ENCODE data around the gene MARS1.

The MARS1 gene

DNA sequence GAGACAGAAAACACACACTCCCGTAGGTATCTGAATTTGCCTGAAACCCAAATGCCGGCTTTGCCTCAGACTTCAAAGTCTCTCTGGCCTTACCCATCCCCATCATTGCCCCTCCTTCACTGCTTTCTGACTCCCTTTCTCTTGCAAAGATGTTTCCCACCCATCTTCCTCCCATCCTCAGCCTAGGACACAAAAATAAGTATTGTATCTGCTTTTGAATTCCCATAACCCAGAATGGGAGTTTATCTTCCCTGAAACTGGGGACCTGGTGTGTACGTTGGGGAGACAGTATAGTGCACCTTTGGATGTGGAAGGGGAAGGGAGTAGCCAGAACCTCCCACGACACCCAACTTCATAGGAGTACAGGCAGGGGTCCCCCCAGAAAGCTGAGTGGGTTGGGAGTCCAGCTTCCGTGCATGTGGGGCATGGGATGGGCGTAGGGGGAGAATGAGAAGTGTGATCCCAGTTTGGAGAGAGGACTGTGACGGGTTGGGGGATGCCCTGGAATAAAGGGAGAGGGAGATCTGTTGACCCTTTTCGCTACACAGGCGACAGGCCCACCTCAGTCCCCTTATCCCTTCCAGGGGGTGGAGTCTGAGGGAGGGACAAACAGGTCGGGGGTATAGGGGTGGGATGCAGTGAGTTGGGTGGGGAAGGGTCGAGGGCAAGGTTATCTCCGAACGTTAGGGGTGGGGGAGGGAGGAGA is 61.5 kb downstream of the MARS1 start:
- H3K9ac ChIP-seq (ENCODE audit: low read depth in 1 of 2, low read length in 2 of 2) = no peak overlapping the region
- H3K27ac ChIP-seq (ENCODE audit: low read depth, low read length) = no peak overlapping the region
- no peaks in the 10 kb centered on the region for H3K36me3 ChIP-seq (ENCODE audit: control insufficient read depth in 1 of 2, insufficient read depth in 2 of 2, low read length in 2 of 2)
- H3K27me3 ChIP-seq (ENCODE audit: control insufficient read depth in 1 of 2, insufficient read depth in 2 of 2, low read length in 2 of 2) = peaks cover 29 to 35% of the 10 kb centered on the region in 2 donors
- H3K4me3 ChIP-seq (ENCODE audit: low read depth in 1 of 2, low read length in 2 of 2) = peak overlapping the region; percentile 48 to 53
- peaks cover 18 to 22% of the 10 kb centered on the region in 2 donors for H3K4me1 ChIP-seq (ENCODE audit: control insufficient read depth in 1 of 2, insufficient read depth in 2 of 2, low read length in 2 of 2)
- H3K9me3 ChIP-seq (ENCODE audit: control insufficient read depth in 1 of 2, low read length in 2 of 2) = no peaks in the 10 kb centered on the region

DNA sequence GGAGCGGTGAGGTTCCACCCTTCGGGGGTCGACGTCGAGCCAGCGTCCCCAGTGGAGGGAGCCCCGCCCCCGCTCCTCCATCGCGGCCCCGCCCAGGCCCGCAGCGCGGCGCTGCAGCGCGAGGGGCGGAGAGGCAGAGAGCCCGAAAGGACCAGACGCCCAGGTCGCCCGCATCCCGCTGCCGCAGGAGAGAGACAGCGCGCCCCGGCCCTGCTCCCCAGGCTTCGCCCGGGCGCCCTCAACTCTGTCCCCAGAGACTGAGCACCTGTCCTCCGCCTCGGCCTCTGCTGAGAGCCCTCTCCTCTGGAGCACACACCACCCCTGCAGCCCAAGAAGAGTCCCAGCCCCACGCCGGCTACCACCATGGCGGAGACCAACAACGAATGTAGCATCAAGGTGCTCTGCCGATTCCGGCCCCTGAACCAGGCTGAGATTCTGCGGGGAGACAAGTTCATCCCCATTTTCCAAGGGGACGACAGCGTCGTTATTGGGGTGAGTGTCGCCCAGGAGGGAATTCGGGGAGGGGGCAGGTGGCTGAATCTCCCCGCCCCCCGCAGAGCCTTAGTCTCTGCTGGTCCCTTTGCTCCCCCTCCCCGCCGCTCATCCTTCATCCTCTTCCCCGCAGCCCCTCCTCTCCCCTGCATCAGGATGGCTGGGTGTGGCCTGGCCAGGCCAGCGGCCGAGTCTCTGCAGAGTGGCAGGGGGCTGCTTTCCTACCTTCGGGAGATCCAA is 62.2 kb downstream of the MARS1 start, which contains the start of gene KIF5A:
TSS of gene KIF5A (plus strand) at position 136 of the 732 bp plus-strand sequence. CDS start at position 364, 228 bp downstream.
- no peaks in the 10 kb centered on the region for H3K36me3 ChIP-seq (ENCODE audit: control insufficient read depth in 1 of 2, insufficient read depth in 2 of 2, low read length in 2 of 2)
- H3K9me3 ChIP-seq (ENCODE audit: control insufficient read depth in 1 of 2, low read length in 2 of 2) = no peaks in the 10 kb centered on the region
- peaks cover 18% of the 10 kb centered on the region in 2 donors for H3K4me1 ChIP-seq (ENCODE audit: control insufficient read depth in 1 of 2, insufficient read depth in 2 of 2, low read length in 2 of 2)
- H3K27ac ChIP-seq (ENCODE audit: low read depth, low read length) = no peak within 1 kb of the TSS
- H3K9ac ChIP-seq (ENCODE audit: low read depth in 1 of 2, low read length in 2 of 2) = peak within 1 kb of the TSS in 1 of 2 donors; percentile 16
- H3K4me3 ChIP-seq (ENCODE audit: low read depth in 1 of 2, low read length in 2 of 2) = peak within 1 kb of the TSS; percentile 48 to 53
- peaks cover 29 to 35% of the 10 kb centered on the region in 2 donors for H3K27me3 ChIP-seq (ENCODE audit: control insufficient read depth in 1 of 2, insufficient read depth in 2 of 2, low read length in 2 of 2)

DNA sequence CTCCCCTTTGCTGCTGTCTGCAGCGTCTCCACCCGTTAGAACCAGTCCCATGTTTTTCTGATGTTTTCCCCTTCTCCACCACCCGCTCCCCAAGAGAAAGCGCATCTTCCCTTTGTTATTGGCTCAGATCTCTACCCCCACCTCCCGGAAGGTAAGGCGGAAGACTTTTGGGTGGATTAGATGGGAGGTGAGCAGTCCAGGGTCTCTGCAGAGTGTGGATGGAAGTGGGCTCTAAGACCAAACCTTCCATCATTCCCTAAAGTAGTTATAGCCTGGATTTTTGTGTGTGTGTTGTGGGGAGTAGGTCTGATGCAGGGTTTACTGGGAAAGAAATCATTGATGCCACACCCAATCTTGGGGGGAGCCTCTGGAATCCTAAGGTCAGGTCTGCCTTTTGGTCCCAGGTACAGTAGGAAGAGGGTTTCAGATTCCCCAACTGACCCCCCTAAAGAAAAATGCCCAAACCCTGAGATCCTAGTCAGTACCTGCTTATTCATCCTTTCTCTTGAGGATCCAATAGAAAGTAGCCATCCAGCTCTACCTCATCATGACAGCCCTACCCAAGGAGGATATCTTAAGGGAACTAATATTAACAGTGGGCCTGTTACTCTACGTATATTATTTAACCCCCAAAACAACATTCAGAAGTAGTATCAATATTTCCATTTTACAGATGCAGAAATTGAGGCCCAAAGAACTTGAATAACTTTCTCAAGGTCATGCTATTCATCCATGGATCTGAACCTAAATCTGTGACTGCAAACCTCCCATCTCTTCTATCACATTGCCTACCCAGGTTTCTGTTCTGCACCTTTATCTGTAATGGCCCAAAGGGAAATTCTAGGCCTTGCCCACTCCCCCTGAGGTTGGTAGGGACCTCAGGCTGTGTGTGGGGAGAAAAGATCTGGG is 63.0 kb downstream of the MARS1 start:
- peaks cover 29 to 35% of the 10 kb centered on the region in 2 donors for H3K27me3 ChIP-seq (ENCODE audit: control insufficient read depth in 1 of 2, insufficient read depth in 2 of 2, low read length in 2 of 2)
- no peak overlapping the region for H3K4me3 ChIP-seq (ENCODE audit: low read depth in 1 of 2, low read length in 2 of 2)
- H3K9me3 ChIP-seq (ENCODE audit: control insufficient read depth in 1 of 2, low read length in 2 of 2) = no peaks in the 10 kb centered on the region
- H3K36me3 ChIP-seq (ENCODE audit: control insufficient read depth in 1 of 2, insufficient read depth in 2 of 2, low read length in 2 of 2) = no peaks in the 10 kb centered on the region
- no peak overlapping the region for H3K9ac ChIP-seq (ENCODE audit: low read depth in 1 of 2, low read length in 2 of 2)
- no peak overlapping the region for H3K27ac ChIP-seq (ENCODE audit: low read depth, low read length)
- H3K4me1 ChIP-seq (ENCODE audit: control insufficient read depth in 1 of 2, insufficient read depth in 2 of 2, low read length in 2 of 2) = peaks cover 10 to 13% of the 10 kb centered on the region in 2 donors

DNA sequence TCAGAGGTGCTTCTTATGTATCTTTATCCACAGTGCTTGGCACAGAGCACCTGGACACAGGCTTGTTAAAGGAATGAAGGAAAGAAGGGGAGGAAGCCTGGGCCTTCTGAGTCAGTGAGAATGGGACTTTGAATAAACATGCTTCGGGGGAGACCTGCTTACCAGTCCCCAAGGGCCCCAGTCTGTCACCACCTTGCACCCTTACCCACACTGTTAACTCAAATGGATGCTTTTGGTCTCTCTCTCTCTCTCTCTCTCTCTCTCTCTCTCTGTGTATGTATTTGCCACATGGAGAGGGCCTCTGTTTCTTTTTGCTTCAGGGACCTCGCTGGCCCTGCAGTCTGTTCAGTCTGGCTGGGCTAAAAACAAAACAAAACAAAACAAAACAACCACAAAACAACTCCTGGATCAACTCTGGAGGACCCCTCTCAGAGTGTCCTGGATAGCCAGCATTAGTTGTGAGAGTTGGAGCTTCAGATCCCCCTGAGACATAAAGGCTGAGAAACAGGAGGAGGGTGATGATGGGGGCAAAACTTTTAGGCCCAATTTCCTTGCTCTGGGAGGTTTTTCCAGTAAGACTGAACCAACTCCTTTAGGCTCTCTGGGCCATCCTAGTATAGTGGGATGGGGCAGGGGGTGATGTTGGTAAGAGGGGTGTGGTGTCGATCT is 63.9 kb downstream of the MARS1 start:
- Histone ChIP-seq H3K9ac (ENCODE audit: low read depth in 1 of 2, low read length in 2 of 2) (no peak overlapping the region), H3K27me3 (ENCODE audit: control insufficient read depth in 1 of 2, insufficient read depth in 2 of 2, low read length in 2 of 2) (peaks cover 29 to 35% of the 10 kb centered on the region in 2 donors), H3K27ac (ENCODE audit: low read depth, low read length) (no peak overlapping the region)

DNA sequence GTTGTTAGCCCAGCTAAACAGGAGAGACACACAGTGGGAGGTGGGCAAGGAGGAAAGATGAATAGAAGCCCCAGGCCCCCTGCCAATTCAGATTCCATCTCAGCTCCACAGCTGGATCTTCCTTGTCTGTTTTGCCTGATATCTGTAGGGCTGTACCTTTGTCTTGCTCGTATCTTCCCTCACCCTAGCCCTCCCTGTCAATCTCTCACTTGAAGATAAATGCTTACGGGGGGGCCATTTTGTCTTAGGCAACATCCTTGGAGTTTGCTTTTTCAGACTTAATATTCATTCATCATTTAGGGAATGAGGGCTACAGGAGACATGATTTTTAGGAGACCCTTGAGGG is 64.4 kb downstream of the MARS1 start:
- Histone ChIP-seq H3K27me3 (ENCODE audit: control insufficient read depth in 1 of 2, insufficient read depth in 2 of 2, low read length in 2 of 2) (peaks cover 29 to 35% of the 10 kb centered on the region in 2 donors), H3K9me3 (ENCODE audit: control insufficient read depth in 1 of 2, low read length in 2 of 2) (no peaks in the 10 kb centered on the region), H3K4me1 (ENCODE audit: control insufficient read depth in 1 of 2, insufficient read depth in 2 of 2, low read length in 2 of 2) (peaks cover 4 to 6% of the 10 kb centered on the region in 2 donors), H3K4me3 (ENCODE audit: low read depth in 1 of 2, low read length in 2 of 2) (no peak overlapping the region), H3K27ac (ENCODE audit: low read depth, low read length) (no peak overlapping the region), H3K36me3 (ENCODE audit: control insufficient read depth in 1 of 2, insufficient read depth in 2 of 2, low read length in 2 of 2) (no peaks in the 10 kb centered on the region), H3K9ac (ENCODE audit: low read depth in 1 of 2, low read length in 2 of 2) (no peak overlapping the region)

More for the DNA sequence above, 63.9 kb downstream of the MARS1 start:
- no peak overlapping the region for H3K4me3 ChIP-seq (ENCODE audit: low read depth in 1 of 2, low read length in 2 of 2)
- no peaks in the 10 kb centered on the region for H3K9me3 ChIP-seq (ENCODE audit: control insufficient read depth in 1 of 2, low read length in 2 of 2)
- no peaks in the 10 kb centered on the region for H3K36me3 ChIP-seq (ENCODE audit: control insufficient read depth in 1 of 2, insufficient read depth in 2 of 2, low read length in 2 of 2)
- peaks cover 5 to 8% of the 10 kb centered on the region in 2 donors for H3K4me1 ChIP-seq (ENCODE audit: control insufficient read depth in 1 of 2, insufficient read depth in 2 of 2, low read length in 2 of 2)

DNA sequence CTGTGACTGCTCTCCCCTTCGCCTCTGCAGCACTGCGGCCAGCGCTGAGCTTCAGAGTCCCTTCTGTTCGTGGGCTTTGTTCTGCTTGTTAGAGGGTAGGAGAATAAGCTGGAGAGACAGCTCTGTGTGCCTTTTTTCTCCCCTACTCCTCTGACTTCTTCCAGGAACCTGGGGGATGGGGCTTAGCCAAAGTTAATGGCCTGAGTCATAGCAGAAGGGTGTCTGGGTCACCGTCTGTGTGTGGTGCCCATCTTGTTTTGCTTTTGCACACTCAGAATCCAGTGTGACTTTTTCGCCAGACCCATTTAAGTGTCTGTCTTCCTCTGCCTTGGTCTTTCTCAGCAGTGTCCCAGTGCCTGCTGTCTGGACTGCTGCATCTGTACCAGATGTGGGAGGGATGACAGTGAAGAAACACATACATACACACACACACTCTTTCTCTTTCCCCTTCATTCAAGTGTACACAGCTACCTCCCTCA is 65.0 kb downstream of the MARS1 start:
- Histone ChIP-seq H3K4me1 (ENCODE audit: control insufficient read depth in 1 of 2, insufficient read depth in 2 of 2, low read length in 2 of 2) (peaks cover 0 to 3% of the 10 kb centered on the region in 2 donors), H3K4me3 (ENCODE audit: low read depth in 1 of 2, low read length in 2 of 2) (no peak overlapping the region), H3K36me3 (ENCODE audit: control insufficient read depth in 1 of 2, insufficient read depth in 2 of 2, low read length in 2 of 2) (no peaks in the 10 kb centered on the region), H3K27me3 (ENCODE audit: control insufficient read depth in 1 of 2, insufficient read depth in 2 of 2, low read length in 2 of 2) (peaks cover 29 to 35% of the 10 kb centered on the region in 2 donors), H3K9ac (ENCODE audit: low read depth in 1 of 2, low read length in 2 of 2) (no peak overlapping the region), H3K9me3 (ENCODE audit: control insufficient read depth in 1 of 2, low read length in 2 of 2) (no peaks in the 10 kb centered on the region), H3K27ac (ENCODE audit: low read depth, low read length) (no peak overlapping the region)

DNA sequence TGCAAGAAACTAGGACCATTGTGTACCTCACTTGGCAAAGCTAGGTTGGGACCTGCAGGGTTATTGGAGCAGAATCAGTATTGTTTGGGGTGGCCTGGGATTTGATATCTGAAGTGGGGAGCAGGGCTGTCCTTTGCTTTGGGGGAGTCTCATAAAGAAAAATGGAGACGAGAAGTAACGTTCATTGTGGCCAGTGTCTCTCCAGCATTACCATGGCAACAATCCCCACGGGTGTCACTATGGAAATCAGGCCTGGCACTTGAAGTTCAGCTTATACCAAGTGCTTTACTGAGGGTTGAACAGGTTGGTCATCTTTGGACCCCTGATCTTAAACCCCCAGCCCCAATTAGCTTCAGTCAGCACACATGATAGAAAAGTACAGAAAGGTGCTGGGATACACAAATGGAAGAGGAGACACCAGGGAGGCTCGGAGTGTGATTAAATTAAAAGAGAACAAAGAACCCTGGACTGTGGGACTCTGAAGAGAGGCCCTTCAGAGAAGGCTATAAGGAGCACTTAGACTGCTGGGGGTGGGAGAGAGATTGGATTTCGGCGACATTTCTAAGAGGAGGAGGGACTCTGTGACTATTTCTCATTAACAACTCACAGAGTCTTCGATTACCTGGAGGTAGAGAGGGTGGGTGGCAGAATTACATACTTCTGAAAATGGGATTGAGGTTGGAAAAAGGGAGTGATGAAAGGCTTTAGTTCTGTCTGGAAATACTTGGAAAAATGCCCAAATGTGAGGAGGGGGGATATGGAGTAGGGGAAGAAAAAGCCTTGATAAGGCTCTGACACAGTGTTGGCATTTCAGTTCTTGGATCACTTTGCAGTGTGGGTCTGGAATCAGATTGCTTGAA is 65.7 kb downstream of the MARS1 start:
- no peak overlapping the region for H3K27ac ChIP-seq (ENCODE audit: low read depth, low read length)
- peaks cover 26 to 32% of the 10 kb centered on the region in 2 donors for H3K27me3 ChIP-seq (ENCODE audit: control insufficient read depth in 1 of 2, insufficient read depth in 2 of 2, low read length in 2 of 2)
- H3K4me1 ChIP-seq (ENCODE audit: control insufficient read depth in 1 of 2, insufficient read depth in 2 of 2, low read length in 2 of 2) = peaks cover 0 to 3% of the 10 kb centered on the region in 2 donors
- no peaks in the 10 kb centered on the region for H3K9me3 ChIP-seq (ENCODE audit: control insufficient read depth in 1 of 2, low read length in 2 of 2)
- no peak overlapping the region for H3K9ac ChIP-seq (ENCODE audit: low read depth in 1 of 2, low read length in 2 of 2)
- H3K4me3 ChIP-seq (ENCODE audit: low read depth in 1 of 2, low read length in 2 of 2) = no peak overlapping the region
- H3K36me3 ChIP-seq (ENCODE audit: control insufficient read depth in 1 of 2, insufficient read depth in 2 of 2, low read length in 2 of 2) = no peaks in the 10 kb centered on the region

DNA sequence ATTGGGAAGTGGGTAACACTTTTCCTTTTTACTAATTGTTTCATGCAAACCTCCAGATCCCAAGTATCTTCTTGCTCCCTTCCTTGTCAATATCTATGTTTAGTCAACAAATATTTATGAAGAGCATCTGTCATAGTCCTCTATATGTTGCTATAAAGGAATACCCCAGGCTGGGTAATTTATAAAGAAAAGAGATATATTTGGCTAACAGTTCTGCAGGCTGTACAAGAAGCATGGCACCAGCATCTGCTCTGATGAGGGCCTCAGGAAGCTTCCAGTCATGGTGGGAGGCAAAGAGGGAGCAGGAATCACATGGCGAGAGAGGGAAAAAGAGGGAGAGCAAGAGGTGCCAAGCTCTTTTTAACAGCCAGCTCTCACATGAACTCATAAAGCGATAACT is 66.6 kb downstream of the MARS1 start:
- no peak overlapping the region for H3K4me3 ChIP-seq (ENCODE audit: low read depth in 1 of 2, low read length in 2 of 2)
- H3K36me3 ChIP-seq (ENCODE audit: control insufficient read depth in 1 of 2, insufficient read depth in 2 of 2, low read length in 2 of 2) = no peaks in the 10 kb centered on the region
- H3K9me3 ChIP-seq (ENCODE audit: control insufficient read depth in 1 of 2, low read length in 2 of 2) = no peaks in the 10 kb centered on the region
- peaks cover 18 to 23% of the 10 kb centered on the region in 2 donors for H3K27me3 ChIP-seq (ENCODE audit: control insufficient read depth in 1 of 2, insufficient read depth in 2 of 2, low read length in 2 of 2)
- H3K27ac ChIP-seq (ENCODE audit: low read depth, low read length) = no peak overlapping the region
- H3K9ac ChIP-seq (ENCODE audit: low read depth in 1 of 2, low read length in 2 of 2) = no peak overlapping the region
- H3K4me1 ChIP-seq (ENCODE audit: control insufficient read depth in 1 of 2, insufficient read depth in 2 of 2, low read length in 2 of 2) = peaks cover 0 to 2% of the 10 kb centered on the region in 2 donors

DNA sequence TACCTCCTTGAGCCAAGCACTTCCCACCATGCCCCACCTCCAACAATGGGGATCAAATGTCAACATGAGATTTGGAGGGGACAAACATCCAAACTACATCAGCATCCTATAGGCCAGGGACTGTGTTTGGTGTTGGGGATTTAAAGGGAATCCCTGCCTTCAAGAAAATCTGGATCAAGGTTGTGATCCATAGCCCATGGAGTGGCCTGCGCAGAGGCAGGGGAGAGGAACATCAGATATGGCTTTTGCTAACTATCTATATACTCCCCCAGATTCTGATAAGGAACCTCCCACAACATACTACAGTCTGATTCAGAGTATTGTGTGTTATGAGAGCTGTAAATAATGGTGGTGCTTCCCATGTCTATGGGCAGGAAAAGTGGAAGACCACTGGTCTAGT is 67.0 kb downstream of the MARS1 start:
- H3K4me3 ChIP-seq (ENCODE audit: low read depth in 1 of 2, low read length in 2 of 2) = no peak overlapping the region
- H3K27me3 ChIP-seq (ENCODE audit: control insufficient read depth in 1 of 2, insufficient read depth in 2 of 2, low read length in 2 of 2) = peaks cover 16 to 21% of the 10 kb centered on the region in 2 donors
- H3K9me3 ChIP-seq (ENCODE audit: control insufficient read depth in 1 of 2, low read length in 2 of 2) = no peaks in the 10 kb centered on the region
- H3K4me1 ChIP-seq (ENCODE audit: control insufficient read depth in 1 of 2, insufficient read depth in 2 of 2, low read length in 2 of 2) = no peaks in the 10 kb centered on the region
- H3K9ac ChIP-seq (ENCODE audit: low read depth in 1 of 2, low read length in 2 of 2) = no peak overlapping the region
- H3K27ac ChIP-seq (ENCODE audit: low read depth, low read length) = no peak overlapping the region
- no peaks in the 10 kb centered on the region for H3K36me3 ChIP-seq (ENCODE audit: control insufficient read depth in 1 of 2, insufficient read depth in 2 of 2, low read length in 2 of 2)
